ENCODE measurements around the gene NFKBIL1. TPM values are rescaled to one million over a fixed set of nuclear protein-coding genes. Genes with fewer than 3 reads are reported as not detected.
A peak's percentile ranks its signal among the peaks of the same experiment; 100 is the strongest.

Gene NFKBIL1
- total RNA-seq, 2 donors from 2014 or later = 5.6 to 27.0 TPM

DNA sequence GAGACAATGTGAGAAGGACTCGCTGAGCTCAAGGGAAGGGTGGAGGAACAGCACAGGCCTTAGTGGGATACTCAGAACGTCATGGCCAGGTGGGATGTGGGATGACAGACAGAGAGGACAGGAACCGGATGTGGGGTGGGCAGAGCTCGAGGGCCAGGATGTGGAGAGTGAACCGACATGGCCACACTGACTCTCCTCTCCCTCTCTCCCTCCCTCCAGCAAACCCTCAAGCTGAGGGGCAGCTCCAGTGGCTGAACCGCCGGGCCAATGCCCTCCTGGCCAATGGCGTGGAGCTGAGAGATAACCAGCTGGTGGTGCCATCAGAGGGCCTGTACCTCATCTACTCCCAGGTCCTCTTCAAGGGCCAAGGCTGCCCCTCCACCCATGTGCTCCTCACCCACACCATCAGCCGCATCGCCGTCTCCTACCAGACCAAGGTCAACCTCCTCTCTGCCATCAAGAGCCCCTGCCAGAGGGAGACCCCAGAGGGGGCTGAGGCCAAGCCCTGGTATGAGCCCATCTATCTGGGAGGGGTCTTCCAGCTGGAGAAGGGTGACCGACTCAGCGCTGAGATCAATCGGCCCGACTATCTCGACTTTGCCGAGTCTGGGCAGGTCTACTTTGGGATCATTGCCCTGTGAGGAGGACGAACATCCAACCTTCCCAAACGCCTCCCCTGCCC lies 29.6 kb downstream of the NFKBIL1 start:
- Histone ChIP-seq H3K27me3 (no peaks in the 10 kb centered on the region), H3K4me1 (peaks cover 35% of the 10 kb centered on the region), H3K36me3 (replicated peaks in 1 of 2; ENCODE audit: insufficient read depth in 1 of 2, low read depth in 2 of 2) (no peaks in the 10 kb centered on the region), H3K9me3 (no peaks in the 10 kb centered on the region), H3K4me3 (no peak overlapping the region), H3K27ac (no peak overlapping the region)
- ATAC-seq (no peak), DNase-seq (no peak)
- TF ChIP-seq POLR2A (IDR thresholded peaks at IDR 0.05) = no peak
- TF ChIP-seq, protein P1, sequence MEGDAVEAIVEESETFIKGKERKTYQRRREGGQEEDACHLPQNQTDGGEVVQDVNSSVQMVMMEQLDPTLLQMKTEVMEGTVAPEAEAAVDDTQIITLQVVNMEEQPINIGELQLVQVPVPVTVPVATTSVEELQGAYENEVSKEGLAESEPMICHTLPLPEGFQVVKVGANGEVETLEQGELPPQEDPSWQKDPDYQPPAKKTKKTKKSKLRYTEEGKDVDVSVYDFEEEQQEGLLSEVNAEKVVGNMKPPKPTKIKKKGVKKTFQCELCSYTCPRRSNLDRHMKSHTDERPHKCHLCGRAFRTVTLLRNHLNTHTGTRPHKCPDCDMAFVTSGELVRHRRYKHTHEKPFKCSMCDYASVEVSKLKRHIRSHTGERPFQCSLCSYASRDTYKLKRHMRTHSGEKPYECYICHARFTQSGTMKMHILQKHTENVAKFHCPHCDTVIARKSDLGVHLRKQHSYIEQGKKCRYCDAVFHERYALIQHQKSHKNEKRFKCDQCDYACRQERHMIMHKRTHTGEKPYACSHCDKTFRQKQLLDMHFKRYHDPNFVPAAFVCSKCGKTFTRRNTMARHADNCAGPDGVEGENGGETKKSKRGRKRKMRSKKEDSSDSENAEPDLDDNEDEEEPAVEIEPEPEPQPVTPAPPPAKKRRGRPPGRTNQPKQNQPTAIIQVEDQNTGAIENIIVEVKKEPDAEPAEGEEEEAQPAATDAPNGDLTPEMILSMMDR (IDR thresholded peaks at IDR 0.05) = no peak
- intact Hi-C loops (cut with DNase I) = no loop called here
- WGBS, 2 donors = 79 to 88% methylated on average over 14 to 19 of the region's 19 CpGs

DNA sequence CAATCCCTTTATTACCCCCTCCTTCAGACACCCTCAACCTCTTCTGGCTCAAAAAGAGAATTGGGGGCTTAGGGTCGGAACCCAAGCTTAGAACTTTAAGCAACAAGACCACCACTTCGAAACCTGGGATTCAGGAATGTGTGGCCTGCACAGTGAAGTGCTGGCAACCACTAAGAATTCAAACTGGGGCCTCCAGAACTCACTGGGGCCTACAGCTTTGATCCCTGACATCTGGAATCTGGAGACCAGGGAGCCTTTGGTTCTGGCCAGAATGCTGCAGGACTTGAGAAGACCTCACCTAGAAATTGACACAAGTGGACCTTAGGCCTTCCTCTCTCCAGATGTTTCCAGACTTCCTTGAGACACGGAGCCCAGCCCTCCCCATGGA lies 30.2 kb downstream of the NFKBIL1 start:
- 83 to 85% methylated on average over 3 of the region's 3 CpGs for WGBS, 2 donors

DNA sequence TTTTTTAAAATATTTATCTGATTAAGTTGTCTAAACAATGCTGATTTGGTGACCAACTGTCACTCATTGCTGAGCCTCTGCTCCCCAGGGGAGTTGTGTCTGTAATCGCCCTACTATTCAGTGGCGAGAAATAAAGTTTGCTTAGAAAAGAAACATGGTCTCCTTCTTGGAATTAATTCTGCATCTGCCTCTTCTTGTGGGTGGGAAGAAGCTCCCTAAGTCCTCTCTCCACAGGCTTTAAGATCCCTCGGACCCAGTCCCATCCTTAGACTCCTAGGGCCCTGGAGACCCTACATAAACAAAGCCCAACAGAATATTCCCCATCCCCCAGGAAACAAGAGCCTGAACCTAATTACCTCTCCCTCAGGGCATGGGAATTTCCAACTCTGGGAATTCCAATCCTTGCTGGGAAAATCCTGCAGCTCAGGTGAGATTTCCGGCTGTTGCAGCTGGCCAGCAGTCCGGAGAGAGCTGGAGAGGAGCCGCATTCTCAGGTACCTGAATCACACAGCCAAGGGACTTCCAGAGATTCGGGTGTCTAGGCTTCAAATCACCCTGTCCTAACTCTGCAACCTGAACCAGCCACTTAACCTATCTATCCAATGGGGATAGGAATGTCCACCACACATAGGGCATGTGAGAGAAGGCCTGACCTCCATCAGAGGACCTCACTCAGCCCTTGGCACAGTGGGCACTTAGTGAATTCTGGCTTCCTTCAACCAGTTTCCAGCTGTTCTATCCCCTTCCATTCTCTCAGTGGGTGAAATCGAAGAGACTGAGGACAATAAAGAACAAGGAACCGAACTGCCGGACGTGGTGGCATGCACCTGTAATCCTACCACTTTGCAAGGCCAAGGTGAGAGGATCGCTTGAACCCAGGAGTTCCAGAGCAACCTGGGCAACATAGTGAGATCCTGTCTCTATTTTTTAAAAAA lies 31.0 kb downstream of the NFKBIL1 start:
- H3K36me3 ChIP-seq (replicated peaks in 1 of 2; ENCODE audit: insufficient read depth in 1 of 2, low read depth in 2 of 2) = no peaks in the 10 kb centered on the region
- peak; percentile 56 to 73 (median 68) for DNase-seq
- H3K27me3 ChIP-seq = no peaks in the 10 kb centered on the region
- H3K4me1 ChIP-seq = peaks cover 40% of the 10 kb centered on the region
- peak; percentile 40 for ATAC-seq
- H3K27ac ChIP-seq = peak overlapping the region in 3 of 4 donors; percentile 10 to 70 (median 63)
- WGBS, 2 donors = 60 to 68% methylated on average over 9 to 12 of the region's 12 CpGs
- no peaks in the 10 kb centered on the region for H3K9me3 ChIP-seq
- no peak overlapping the region for H3K4me3 ChIP-seq
- TF ChIP-seq POLR2A (IDR thresholded peaks at IDR 0.05) = peak in 2 of 3 donors; percentile 23 to 37
- TF ChIP-seq, protein P1 (IDR thresholded peaks at IDR 0.05) = no peak
- intact Hi-C loops (cut with DNase I) = no loop called here

More for the DNA sequence above, 30.2 kb downstream of the NFKBIL1 start:
- Histone ChIP-seq H3K36me3 (replicated peaks in 1 of 2; ENCODE audit: insufficient read depth in 1 of 2, low read depth in 2 of 2) (no peaks in the 10 kb centered on the region), H3K4me3 (no peak overlapping the region), H3K4me1 (peaks cover 40% of the 10 kb centered on the region), H3K9me3 (no peaks in the 10 kb centered on the region), H3K27ac (peak overlapping the region in 1 of 4 donors; percentile 70), H3K27me3 (no peaks in the 10 kb centered on the region)
- DNase-seq (no peak), ATAC-seq (no peak)
- TF ChIP-seq, protein P1 (IDR thresholded peaks at IDR 0.05) = no peak
- no peak for TF ChIP-seq POLR2A (IDR thresholded peaks at IDR 0.05)
- intact Hi-C loops (cut with DNase I) = no loop called here

DNA sequence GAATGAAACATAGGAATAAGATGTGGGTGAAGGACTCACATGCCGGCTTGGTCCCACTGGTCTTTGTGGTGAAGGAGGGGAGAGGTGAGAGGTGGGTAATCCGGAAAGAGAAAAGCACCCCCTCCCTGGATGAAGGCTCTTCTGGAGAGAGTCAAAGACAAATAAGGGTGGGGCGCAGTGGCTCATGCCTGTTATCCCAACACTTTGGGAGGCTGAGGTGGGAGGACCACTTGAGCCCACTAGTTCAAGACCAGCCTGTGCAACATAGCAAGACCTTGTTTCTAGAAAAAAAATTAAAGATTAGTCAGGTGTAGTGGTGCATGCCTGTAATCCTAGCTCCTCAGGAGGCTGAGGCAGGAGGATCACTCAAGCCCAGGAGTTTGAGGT lies 31.7 kb downstream of the NFKBIL1 start:
- Histone ChIP-seq H3K27me3 (no peaks in the 10 kb centered on the region), H3K4me1 (peaks cover 40% of the 10 kb centered on the region), H3K9me3 (no peaks in the 10 kb centered on the region), H3K27ac (peak overlapping the region in 2 of 4 donors; percentile 63 to 70), H3K4me3 (no peak overlapping the region), H3K36me3 (replicated peaks in 1 of 2; ENCODE audit: insufficient read depth in 1 of 2, low read depth in 2 of 2) (no peaks in the 10 kb centered on the region)
- intact Hi-C loops (cut with DNase I) = no loop called here
- WGBS, 2 donors = 88 to 89% methylated on average over 3 of the region's 3 CpGs
- TF ChIP-seq POLR2A (IDR thresholded peaks at IDR 0.05) = no peak
- TF ChIP-seq, protein P1 (IDR thresholded peaks at IDR 0.05) = no peak
- ATAC-seq (no peak), DNase-seq (no peak)

Measured in body of pancreas (tissue), 4 donors.